Astrocyte of the spinal cord (primary cell): ENCODE data around the gene FKBP2.
A peak's percentile ranks its signal among the peaks of the same experiment; 100 is the strongest.

Experiments
- DNase-seq: peaks from one replicate; pipeline ENCODE4 v3.0.0; 2011; ENCODE audit warnings: low read depth, low spot score
- H3K4me3 ChIP-seq: 2 replicates; pipeline ENCODE4 v1.5.1; 2011; ENCODE audit warnings: low read depth, mild to moderate bottlenecking, low read length, moderate library complexity
- in situ Hi-C: cut with HindIII; loops from 2 replicates; pipeline ENCODE4 v1.10.0; 2017; ENCODE audit warnings: low sequenced_read_pairs
- TF ChIP-seq, protein P1 (sequence below): IDR thresholded peaks from 2 replicates; pipeline ENCODE4 v1.5.1; 2012; ENCODE audit warnings: low read depth, mild to moderate bottlenecking, low read length, inconsistent platforms

The FKBP2 gene

DNA sequence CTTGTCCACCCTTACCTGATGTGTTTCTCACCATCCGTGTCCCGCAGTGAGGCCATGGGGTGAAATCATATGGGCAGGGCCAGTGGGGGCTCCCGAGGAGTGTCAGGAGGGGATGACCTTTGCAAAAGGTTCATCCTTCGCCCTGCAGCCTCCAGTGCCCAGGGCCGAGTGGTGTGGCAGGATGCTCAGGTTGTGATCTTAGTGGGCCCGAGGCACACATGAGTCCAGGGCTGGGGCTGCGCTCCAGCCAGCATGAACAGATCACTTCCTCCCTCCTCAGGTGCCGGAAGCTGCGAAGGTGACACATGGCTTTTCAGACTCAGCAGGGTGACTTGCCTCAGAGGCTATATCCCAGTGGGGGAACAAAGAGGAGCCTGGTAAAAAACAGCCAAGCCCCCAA, 2.8 kb upstream of the FKBP2 start:
- no peak overlapping the region for H3K4me3 ChIP-seq
- no peak for DNase-seq
- in situ Hi-C loops: no loop called here
- TF ChIP-seq, protein P1, sequence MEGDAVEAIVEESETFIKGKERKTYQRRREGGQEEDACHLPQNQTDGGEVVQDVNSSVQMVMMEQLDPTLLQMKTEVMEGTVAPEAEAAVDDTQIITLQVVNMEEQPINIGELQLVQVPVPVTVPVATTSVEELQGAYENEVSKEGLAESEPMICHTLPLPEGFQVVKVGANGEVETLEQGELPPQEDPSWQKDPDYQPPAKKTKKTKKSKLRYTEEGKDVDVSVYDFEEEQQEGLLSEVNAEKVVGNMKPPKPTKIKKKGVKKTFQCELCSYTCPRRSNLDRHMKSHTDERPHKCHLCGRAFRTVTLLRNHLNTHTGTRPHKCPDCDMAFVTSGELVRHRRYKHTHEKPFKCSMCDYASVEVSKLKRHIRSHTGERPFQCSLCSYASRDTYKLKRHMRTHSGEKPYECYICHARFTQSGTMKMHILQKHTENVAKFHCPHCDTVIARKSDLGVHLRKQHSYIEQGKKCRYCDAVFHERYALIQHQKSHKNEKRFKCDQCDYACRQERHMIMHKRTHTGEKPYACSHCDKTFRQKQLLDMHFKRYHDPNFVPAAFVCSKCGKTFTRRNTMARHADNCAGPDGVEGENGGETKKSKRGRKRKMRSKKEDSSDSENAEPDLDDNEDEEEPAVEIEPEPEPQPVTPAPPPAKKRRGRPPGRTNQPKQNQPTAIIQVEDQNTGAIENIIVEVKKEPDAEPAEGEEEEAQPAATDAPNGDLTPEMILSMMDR: no peak

DNA sequence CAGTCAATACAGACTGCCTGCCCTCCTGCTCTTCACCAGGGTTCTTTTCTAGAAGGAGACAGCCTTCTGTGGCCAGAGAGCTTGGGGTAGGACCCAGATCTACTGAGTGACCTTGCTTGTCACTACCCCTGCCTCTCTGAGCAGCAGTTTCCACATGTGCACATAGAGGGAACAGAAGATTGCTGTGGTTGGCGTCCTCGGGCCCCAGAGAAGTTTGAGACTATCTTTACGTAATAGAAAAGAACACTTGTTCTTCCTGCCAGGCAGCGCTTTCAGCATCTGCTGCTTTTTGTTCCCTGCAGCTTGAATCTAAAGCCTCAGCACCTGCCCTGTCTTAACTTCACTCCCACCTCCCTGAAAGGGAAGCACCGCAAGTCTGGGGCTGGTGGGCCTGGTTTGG, 1.9 kb upstream of the FKBP2 start:
- TF ChIP-seq, protein P1: no peak
- in situ Hi-C loops: no loop called here
- DNase-seq: no peak
- no peak overlapping the region for H3K4me3 ChIP-seq

DNA sequence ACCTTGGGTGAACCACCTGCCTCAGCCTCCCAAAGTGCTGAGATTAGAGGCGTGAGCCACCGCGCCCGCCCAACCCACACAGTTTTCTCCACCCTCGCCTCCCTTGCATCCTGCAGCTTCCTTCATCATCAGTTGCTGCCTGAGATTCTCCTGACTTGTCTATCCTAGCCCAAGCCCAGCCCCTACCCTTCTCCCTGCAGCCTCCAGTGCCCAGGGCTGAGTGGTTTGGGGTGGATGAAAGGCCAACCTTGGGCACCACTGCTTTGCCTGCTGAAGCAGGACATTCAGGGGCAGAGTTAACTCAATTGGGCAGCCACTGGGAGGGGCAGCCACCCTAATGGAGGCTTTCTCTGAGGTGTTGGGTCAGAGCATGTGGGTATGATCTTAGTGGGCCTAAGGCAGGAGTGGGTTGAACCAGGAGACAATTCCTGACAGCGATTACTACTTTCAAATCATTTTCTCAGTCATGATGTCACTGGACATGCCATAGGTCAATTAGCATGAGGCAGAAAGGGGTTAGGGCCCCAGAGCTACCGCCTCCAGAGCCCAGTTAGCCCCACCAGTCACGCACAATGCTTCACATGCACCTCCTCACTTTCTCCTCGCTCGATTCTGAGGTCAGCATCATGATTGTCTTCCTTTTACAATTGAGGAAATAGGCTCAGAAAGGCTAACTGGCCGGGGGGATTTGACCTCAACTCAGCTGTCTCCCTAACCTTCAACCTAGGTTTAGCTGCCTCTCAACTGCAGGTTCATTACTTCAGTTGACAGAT, 1.0 kb upstream of the FKBP2 start:
- H3K4me3 ChIP-seq: no peak overlapping the region
- TF ChIP-seq, protein P1: no peak
- no peak for DNase-seq
- in situ Hi-C loops: no loop called here

DNA sequence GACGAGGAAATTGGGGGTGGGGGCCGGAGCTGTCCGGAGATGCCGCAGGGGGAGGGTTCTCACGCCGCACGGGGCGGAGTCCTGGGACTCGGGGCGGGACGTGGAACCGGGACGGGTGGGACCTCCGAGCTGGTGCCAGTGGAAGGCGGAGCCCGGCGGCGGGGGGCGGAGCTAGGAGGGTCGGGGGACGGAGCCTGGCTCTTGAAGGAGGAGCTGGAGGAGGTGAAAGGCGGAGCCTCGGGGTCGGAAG, 271 bp downstream of the FKBP2 start:
- DNase-seq: peak; percentile 100
- in situ Hi-C loops: no loop called here
- peak overlapping the region; percentile 83 for H3K4me3 ChIP-seq
- TF ChIP-seq, protein P1: no peak

DNA sequence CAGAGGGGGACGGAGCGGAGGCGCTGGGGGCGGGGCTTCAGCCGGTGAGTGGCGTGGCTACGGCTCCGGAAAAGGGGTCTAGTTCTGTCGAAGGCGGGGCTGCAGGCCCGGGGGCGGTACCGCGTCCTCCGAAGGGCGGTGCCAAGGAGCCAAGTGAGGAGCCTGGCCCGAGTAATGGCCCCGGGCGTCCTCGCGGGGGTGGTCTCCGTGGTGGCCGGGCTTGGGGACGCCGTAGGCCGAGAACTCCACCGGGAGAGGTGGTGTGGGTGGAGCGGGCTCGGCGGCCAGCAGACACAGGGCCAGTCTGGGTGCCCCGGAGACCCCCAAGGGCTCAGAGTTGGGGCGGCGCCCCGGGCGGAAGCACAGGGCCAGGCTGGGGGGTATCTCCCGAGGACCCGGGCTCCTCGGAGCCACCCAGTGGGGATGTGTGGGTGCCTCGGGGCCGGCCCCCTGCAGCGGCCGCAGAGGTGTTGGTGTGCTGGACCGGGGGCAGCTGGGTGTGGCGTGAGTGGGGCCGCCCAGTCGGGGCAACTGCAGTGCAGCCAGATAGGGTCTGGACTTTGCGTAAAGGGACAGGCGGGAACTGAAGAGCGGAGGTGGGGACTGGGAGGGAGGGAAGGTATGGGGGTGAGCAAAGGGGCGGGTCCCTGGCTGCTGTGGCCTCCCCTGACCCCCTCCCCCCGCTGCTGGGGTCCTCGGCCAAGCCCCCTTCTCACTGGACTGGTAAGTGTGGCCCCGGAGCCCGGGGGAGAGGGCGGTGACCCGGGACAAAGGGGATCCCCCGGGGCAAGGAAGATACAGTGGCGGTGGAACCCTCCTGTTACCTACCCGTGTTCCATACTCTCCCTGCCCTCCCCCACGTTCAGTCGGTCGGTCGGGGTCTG, 838 bp downstream of the FKBP2 start:
- peak overlapping the region; percentile 83 for H3K4me3 ChIP-seq
- in situ Hi-C loops: no loop called here
- DNase-seq: no peak
- TF ChIP-seq, protein P1: no peak

DNA sequence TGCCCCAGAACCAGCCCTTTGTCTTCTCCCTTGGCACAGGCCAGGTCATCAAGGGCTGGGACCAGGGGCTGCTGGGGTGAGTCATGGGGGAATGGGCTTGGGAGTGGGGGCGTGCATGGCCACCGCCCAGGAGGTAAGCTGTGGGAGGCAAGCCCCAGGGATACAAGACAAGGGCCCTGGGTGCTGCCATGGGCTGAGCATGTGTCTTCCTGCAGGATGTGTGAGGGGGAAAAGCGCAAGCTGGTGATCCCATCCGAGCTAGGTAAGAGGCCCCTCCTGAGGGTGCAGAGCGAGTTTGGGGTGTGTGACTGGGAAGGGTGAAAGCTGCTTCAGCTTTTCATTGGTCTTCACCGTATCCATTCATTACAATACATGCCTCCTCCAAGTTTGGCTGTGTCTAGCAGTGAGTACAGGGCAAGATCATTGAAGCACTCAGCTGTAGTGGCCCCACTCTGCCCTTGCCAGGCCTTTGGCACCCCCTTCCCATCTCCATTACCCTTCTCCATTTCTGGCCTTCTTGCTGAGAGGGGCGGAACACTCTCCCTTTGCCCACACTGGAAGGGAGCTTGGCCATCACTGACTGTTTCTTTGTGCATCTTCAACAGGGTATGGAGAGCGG, 2.5 kb downstream of the FKBP2 start:
- in situ Hi-C loops: no loop called here
- no peak for DNase-seq
- TF ChIP-seq, protein P1: no peak
- no peak overlapping the region for H3K4me3 ChIP-seq
